ENCODE measurements around the gene LBP. TPM values are rescaled to one million over a fixed set of nuclear protein-coding genes. Genes with fewer than 3 reads are reported as not detected.

The LBP gene
- total and polyA plus RNA-seq, 8 donors, result 0.12 to 1.8 TPM; not detected in 6

GRCh38 chr20:38353316-38353715, 7.0 kb downstream of the LBP start:
- no peak overlapping the region for H3K27ac ChIP-seq
- H3K4me3 ChIP-seq, result no peak overlapping the region
- H3K4me1 ChIP-seq, result peaks cover 0 to 3% of the 10 kb centered on the region in 2 donors
- no peaks in the 10 kb centered on the region for H3K36me3 ChIP-seq
- no peak for ATAC-seq
- intact Hi-C loops (cut with DNase I), result no loop called here
- no peaks in the 10 kb centered on the region for H3K9me3 ChIP-seq
- DNase-seq, result peak in 2 of 4 donors; percentile 23 to 63
- H3K27me3 ChIP-seq, result no peaks in the 10 kb centered on the region
- no peak for TF ChIP-seq CTCF (IDR thresholded peaks at IDR 0.05)

- peaks cover 0 to 3% of the 10 kb centered on the region in 2 donors for H3K4me1 ChIP-seq
- no peak for TF ChIP-seq CTCF (IDR thresholded peaks at IDR 0.05)
- no peaks in the 10 kb centered on the region for H3K9me3 ChIP-seq
- no peaks in the 10 kb centered on the region for H3K36me3 ChIP-seq
- ATAC-seq (no peak), DNase-seq (no peak)
- no peak overlapping the region for H3K4me3 ChIP-seq
- intact Hi-C loops (cut with DNase I), result no loop called here
- H3K27ac ChIP-seq, result no peak overlapping the region
- H3K27me3 ChIP-seq, result no peaks in the 10 kb centered on the region
Observed at GRCh38 chr20:38354227-38354626, 7.9 kb downstream of the LBP start.

GRCh38 chr20:38355161-38356012, 9.1 kb downstream of the LBP start:
- Histone ChIP-seq H3K9me3 (no peaks in the 10 kb centered on the region), H3K4me1 (peaks cover 0 to 3% of the 10 kb centered on the region in 2 donors), H3K27ac (no peak overlapping the region), H3K27me3 (no peaks in the 10 kb centered on the region), H3K36me3 (no peaks in the 10 kb centered on the region), H3K4me3 (no peak overlapping the region)
- DNase-seq, result no peak
- ATAC-seq, result no peak
- no peak for TF ChIP-seq CTCF (IDR thresholded peaks at IDR 0.05)
- intact Hi-C loops (cut with DNase I), result no loop called here

DNA sequence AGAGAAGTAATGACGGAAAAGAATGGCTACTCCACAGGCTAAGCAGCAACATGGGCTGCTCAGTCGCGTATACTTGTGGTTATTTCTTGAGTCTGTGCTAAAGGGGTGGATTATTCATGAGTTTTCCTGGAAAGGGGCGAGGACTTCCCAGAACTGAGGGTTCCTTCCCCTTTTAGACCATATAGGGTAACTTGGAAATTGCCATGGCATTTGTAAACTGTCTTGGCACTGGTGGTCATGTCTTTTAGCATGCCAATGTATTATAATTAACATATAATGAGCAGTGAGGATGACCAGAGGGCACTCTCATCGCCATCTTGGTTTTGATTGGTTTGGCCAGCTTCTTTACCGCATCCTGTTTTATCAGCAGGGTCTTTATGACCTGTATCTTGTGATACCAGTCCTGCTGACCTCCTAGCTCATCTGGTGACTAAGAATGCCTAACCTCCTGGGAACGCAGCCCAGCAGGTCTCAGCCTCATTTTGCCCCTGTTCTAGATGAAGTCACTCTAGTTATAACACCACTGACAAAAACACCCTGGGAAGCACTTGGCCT, 11.4 kb downstream of the LBP start:
- Histone ChIP-seq H3K27me3 (no peaks in the 10 kb centered on the region), H3K36me3 (no peaks in the 10 kb centered on the region), H3K4me1 (peaks cover 0 to 3% of the 10 kb centered on the region in 2 donors), H3K27ac (no peak overlapping the region), H3K4me3 (no peak overlapping the region), H3K9me3 (no peaks in the 10 kb centered on the region)
- ATAC-seq (peak; percentile 61), DNase-seq (peak in 1 of 4 donors; percentile 43)
- intact Hi-C loops (cut with DNase I), result no loop called here
- no peak for TF ChIP-seq CTCF (IDR thresholded peaks at IDR 0.05)

- ATAC-seq (no peak), DNase-seq (no peak)
- Histone ChIP-seq H3K4me3 (no peak overlapping the region), H3K27ac (no peak overlapping the region), H3K4me1 (peaks cover 0 to 3% of the 10 kb centered on the region in 2 donors), H3K9me3 (no peaks in the 10 kb centered on the region), H3K27me3 (no peaks in the 10 kb centered on the region), H3K36me3 (no peaks in the 10 kb centered on the region)
- intact Hi-C loops (cut with DNase I), result no loop called here
- no peak for TF ChIP-seq CTCF (IDR thresholded peaks at IDR 0.05)
Observed at GRCh38 chr20:38358556-38358955, 12.3 kb downstream of the LBP start.

All from left lung (tissue), 10 donors.